NCI-H1930 (cell line): ENCODE data around the gene FAM13A.
"Not testable (repeated sequence)": the region's sequence is repeated elsewhere in the genome, so short reads cannot be mapped to it uniquely, and the experiment has no call there.

Experiments
- DNase-seq, 2 experiments: peaks; one replicate each; lab custom pipeline; 2025; lab: John Stamatoyannopoulos, UW

FAM13A gene

DNA sequence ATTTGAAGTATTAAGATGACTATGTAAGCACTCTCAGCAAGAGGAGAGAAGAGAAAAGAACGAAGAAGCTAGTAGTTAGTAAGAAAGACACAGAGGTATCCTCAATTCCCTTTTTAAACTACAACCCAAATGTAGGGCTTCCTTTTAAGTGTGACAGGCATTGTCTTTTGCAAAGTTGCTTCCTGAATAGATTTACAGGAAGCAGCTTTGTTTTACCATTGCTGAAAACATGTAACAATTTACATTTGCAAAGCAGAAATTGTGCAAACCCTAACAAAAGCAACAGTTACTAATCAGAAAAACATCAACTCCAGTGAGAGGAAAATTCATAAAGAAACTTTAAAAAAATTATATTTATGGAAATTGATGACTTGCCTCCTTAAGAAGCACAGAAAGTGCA is 96.4 kb downstream of the FAM13A start:
- no peak for DNase-seq

DNA sequence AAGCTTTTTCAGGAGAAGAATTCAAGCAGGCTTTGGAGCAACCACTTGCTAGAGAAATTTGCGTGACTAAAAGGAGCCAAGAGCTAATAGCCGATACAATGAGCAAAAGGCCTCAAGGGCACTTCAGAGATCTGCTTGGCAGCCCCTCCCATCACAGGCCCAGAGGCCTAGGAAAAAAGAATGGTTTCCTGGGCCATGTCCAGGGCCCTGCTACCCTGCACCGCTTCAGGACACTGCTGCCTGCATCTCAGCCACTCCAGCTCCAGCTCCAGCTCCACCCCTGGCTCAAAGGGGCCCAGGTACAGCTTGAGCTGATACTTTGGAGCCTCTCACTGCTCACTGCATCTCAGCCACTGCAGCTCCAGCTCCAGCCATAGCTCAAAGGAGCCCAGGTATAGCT is 98.9 kb downstream of the FAM13A start:
- DNase-seq: no peak

DNA sequence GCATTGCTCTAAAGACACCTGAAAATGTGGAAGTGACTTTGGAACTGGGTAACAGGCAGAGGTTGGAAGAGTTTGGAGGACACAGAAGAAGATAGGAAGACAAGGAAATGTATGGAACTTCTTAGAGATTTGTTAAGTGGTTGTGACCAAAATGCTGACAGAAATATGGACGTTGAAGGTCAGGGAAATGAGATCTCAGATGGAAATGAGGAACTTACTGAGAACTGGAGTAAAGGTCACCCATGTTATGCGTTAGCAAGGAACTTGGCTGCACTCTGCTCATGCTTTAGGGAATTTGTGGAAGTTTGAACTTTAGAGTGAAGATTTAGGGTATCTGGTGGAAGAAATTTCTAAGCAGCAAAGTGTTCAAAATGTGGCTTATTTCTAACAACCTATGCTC is 99.4 kb downstream of the FAM13A start:
- DNase-seq: no peak

DNA sequence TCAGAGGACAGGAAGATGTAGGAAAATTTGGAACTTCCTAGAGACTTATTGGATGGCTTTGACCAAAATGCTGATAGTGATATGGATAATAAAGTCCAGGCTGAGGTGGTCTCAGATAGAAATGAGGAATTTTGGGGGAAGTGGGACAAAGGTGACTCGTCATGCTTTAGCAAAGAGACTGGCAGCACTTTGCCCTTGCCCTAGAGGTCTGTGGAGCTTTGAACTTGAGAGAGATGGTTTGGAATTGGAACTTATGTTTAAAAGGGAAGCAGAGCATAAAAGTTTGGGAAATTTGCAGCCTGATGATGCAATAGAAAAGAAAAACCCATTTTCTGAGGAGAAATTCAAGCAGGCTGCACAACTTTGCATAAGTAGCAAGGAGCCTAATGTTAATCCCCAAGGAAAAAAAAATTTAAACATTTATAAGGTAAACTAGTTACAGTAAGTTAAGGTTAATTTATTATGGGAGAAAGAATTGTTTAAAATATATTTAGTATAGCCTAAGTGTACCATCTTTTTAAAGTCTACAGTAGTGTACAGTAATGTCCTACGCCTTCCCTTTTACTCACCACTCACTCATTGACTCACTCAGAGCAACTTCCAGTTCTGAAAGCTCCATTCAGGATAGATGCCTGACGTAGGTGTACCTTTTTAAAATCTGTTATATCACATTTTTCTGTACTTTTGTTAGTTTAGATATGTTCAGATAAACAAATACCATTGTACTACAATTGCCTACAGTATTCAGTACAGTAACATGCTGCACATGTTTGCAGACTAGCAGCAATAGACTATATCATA is 101.2 kb downstream of the FAM13A start:
- DNase-seq: no peak

DNA sequence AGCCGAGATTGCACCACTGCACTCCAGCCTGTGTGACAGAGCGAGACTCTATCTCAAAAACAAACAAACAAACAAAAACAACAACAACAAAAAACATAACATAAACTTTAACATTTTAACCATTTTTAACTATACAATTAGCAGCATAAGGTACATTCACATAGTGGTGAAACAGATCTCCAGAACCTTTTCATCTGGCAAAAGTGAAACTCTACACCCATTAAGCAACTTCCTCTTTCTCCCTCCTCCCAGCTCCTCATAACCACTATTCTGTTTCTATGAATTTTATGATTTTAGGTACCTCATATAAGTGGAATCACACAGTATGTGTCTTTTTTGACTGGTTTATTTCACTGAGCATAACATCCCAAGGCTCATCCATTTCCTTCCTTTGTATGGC is 103.6 kb downstream of the FAM13A start:
- DNase-seq: no peak

DNA sequence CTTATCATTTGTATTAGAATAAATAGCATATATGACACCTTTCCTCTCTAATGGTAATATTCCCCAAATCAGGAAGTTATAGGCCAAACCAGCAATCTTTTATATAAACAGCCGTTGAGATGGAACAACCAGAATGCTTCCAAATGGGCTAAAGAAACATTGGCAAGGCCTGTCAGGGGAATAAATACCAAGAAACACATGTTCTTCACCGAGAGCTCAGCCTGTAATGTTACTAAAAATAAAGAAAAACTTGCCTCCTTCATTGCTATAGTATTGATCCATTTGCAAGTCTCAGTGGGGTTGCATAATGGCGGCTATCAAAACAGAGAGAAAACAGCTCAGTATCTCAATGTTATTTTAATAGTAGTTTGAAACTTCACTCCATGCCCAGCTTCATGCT is 104.9 kb downstream of the FAM13A start:
- no peak for DNase-seq

DNA sequence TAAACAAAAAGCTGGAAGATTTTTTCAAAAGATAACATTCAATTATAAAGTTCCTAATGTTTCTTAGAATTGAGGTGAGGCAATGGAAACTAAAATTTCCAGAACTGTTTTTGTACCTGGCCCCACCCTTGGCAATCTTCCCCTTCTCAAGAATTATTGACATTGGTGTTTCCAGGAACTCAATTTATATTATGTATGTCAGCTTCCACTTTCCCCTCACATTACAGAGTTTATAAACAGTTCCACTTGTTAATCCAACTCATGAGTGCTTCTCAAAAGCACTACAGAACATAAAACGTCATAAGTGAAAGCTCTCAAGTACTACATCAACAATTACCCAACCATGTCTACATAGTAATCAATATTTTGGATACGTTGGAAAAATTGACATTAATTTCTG is 107.4 kb downstream of the FAM13A start:
- no peak for DNase-seq

DNA sequence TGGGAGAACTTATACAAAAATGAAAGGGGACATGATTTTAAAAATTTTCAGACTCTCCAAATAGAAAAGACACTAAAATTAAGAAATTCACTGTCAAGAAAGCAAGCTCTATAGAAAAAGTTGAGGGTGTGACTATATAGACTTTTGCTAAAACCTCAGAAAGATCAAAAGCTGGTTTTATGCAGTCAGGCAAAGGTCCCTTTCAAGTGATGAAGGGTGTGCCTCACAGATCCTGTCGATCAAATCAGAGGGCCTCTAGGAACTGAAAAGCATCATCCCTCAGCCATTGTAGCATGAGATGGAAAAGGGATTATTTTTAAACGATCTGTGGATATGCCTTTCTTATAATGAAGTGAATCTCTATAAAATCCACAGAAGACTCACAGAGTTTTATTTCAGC is 116.5 kb downstream of the FAM13A start:
- no peak for DNase-seq

DNA sequence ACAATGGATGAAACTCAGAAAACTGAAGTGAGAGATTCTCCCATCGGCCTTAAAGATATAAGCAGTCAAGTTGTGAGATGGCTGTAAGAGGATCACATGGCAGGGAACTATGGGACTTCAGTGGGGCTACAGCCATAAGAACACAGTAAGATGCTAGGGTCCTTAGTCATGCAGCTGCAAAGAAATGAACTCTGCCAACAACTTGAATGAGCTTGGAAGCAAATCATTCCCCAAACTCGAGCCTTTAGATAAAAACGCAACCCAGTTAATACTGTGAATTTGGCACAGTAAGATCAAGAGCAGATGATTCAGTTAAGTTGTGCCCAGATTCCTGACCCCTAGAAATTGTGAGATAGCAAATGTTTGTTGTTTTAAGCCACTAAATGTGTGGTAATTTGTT is 117.3 kb downstream of the FAM13A start:
- DNase-seq: no peak

DNA sequence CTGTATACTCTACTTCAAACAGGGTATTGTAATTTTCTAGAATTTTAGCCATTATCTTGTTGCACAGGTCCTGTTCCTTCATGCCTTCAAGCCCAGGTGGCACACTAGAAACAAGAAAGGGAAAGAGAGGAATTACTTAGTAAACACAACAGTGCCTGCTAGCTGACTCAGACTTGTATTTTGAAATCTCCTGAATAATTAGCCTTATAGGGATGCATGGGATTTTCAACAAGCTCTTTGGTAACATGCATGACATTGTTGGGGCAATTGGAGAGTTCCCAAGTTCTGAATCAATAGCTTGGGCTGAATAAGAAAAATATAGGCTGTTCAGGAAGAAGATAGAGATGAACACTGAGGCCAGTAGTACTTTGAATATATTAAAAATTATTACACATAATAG is 118.8 kb downstream of the FAM13A start:
- no peak for DNase-seq

DNA sequence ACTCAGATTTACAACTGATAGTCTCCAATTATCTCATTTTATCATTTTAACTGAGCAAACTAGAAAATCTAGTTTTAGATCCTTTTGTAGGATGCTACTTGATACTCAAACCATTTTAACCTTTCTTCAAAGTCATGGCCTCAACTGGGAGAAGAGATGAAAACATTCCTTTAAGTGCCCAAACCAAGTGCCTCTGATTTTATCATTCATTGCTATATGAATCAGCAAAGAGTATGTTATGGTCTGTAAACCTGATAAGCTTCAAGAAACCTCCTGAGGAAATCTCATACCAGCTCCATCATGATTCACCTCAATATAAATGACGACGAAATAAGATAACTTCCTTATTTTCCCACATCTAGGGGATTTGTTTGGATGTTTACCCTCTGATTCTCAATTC is 119.9 kb downstream of the FAM13A start:
- no peak for DNase-seq

DNA sequence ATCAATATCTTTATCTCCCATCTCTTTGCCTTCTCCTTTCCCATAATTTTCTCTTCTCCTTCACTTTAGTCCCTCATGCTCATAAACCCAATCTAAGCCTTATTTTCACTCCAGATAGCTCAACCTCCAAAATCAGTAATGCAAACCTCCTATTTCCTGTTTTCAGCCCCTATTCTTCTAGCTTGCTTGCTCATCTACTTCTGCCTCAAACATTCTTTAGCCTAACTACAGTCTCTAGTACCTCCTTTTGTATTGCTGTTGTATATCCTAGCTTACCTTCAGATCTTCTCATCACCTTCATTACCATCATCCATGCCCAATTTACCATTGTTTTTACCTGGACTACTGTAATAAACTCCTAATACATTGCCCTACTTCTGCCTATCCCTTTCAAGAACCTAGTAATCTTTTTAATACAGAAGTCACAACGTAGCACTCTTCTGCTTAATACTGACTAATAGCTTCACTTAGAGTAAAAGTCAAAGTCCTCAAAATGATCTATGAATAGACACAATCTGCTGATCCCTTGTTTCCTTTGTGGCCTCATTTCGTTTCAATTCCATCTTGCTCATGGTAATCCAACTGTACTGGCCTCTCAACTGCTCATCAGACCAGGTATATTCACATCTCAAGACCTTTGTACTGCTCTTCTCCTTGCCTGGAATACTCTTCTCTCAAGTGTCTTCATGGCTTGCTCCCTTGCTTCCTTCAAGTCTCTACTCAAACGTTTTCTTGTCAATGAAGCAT is 123.4 kb downstream of the FAM13A start:
- DNase-seq: no peak

DNA sequence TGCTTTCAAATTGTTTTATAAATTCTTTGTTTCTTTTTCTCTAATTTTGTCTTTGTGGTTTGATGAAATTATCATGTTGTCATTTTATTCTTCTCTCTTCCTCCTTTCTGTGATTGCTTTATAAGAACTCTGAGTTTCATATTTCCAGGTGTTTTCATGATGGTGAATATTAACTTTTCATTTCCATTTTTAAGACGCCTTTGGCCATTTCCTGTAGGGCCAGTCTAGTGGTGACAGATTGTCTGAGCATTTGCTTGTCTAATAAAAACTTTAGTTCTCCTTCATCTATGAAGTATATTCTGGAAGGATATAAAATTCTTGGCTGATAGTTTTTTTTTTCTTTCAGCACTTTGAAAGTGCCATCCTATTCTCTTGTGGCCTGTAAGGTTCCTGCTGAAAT is 128.1 kb downstream of the FAM13A start:
- DNase-seq: no peak

DNA sequence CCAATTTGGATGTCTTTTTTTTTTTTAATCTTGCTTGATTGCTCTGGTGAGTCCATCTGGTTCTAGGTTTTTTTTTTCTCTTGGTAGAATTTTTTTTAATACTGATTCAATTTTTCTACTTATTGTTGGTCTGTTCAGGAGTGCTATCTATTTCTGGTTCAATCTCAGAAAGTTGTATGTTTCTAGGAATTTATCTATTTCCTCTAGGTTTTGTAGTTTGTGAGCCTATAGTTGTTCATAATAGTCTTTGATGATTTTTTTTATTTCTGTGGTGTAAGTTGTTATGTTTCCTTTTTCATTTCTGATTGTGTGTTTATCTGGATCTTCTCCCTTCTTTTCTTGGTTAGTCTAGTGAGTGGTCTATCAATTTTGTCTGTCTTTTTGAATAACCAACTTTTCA is 129.6 kb downstream of the FAM13A start:
- no peak for DNase-seq

DNA sequence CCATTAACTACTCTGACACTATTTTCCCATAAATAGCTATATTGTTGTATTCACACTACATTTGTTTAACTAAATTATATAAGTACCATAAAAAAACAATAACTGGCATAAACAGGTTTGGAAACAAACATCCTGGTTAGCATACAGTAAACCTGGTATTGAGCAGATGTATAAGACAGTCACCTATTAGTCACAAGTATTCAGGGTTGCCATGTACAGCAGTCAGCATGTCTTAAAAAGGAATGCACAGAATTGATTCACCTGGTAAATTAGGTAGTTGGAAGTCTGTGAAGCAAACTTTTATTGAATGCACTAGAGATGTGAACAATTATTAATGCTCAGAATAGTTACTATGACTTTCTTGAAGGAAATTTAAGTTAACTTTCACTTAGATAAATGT is 137.9 kb downstream of the FAM13A start:
- DNase-seq: no peak

DNA sequence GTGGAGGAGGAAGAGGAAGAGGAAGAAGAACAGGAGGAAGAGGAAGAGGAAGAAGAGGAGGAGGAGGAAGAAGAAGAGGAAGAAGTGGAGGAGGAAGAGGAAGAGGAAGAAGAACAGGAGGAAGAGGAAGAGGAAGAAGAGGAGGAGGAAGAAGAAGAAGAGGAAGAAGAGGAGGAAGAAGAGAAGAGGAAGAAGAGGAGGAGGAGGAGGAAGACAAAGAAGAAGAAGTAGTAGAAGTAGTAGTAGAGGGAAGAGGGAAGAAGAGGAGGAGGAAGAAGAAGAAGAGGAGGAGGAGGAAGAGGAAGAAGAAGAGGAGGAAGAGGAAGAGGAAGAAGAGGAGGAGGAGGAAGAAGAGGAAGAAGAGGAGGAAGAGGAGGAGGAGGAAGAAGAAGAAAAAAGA is 143.8 kb downstream of the FAM13A start:
- not testable (repeated sequence) for DNase-seq

DNA sequence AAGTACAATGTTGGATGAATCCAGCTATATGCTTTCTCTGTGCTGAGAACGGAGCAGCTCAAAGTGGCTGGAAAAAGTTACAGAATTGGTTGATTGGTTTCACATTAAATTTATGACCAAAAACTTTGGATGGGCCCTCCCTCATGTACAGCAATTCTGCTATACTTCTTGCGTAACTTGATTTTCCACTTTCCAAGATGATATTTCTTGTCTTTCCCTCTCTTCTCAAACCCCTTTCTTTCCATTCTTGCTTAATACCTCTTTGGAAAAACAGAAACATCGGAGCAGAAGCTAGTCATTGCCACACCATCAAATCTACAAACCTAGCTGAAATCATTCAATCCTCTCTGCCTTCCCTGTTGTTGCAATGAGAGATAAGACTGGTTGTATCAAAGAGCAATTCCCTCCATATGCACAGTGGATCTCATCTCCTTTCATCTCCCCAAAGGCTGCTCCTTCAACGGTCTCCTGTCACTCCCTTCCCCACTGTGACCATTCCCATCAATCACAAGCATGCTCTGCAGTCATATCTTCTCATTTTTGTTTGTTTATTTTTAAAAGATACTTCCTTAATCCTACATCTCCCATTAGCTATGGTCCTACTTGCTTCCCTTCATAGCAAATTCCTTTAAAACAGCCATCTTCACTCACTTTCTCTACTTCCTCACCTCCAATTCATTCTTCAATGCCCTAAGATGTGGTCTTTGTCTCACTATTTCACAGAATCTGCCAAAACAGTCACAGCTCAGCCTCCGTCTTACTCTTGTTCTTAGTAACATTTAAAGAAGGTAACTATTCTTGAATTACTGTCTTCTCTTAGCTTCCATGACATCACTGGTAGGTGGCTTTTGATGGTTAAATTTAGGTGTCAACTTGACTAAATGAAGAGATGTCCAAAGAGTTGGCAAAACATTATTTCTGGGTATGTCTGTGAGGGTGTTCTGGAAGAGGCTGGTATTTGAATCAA is 145.5 kb downstream of the FAM13A start:
- no peak for DNase-seq

DNA sequence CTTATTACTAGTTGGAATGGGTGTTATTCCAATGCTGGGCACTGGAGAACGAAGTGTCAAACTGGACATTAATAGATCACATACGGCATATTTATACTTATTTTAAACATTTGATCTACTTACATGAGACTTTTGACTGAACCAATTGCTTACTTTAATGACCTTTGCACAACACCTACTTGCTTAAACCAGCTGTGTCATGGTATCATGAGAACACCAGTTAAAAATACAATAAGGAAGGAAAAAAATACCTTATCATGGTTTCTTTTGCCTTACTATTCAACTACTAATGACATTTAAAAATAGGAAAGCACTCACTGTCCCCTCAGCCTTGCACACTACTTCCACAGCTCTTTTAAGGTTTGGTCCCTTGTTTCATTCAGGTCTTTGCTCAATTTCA is 146.9 kb downstream of the FAM13A start:
- DNase-seq: no peak

DNA sequence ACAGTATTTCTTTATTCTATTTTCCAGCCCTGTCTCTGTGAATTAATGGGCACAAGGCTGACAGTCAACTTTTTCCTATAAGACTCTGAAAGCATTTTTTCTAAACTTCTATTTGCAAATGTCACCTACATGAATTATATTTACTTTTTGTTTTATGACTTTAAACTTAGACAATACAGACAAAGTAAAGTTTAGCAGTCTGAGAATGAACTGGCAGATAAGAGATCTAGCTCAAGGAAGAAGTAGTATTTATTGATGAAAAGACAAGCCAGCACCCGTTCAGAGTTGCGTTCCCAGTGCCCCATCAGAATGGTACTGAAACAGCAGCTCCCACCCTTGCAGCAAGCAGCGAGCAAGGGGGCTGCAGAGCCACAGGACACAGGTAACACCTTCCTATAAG is 148.5 kb downstream of the FAM13A start:
- DNase-seq: no peak

DNA sequence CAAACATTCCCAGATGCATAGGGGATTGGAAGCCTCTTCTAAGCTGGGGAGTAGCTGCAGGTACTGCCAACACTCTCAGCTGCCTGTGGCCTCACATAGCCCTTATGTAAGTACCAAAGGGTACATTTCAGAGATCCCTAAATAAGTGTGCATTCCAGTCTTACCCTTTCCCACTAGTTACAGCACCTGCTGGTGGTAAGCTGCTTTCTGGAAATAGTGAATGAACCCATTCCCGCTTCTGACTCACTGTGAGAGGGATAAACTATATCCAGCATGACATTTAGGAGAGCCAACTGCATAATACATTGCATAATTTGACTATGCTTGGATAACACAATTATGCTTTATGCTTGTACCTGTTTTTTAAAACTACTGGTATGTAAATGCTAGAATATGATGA is 149.0 kb downstream of the FAM13A start:
- DNase-seq: no peak

DNA sequence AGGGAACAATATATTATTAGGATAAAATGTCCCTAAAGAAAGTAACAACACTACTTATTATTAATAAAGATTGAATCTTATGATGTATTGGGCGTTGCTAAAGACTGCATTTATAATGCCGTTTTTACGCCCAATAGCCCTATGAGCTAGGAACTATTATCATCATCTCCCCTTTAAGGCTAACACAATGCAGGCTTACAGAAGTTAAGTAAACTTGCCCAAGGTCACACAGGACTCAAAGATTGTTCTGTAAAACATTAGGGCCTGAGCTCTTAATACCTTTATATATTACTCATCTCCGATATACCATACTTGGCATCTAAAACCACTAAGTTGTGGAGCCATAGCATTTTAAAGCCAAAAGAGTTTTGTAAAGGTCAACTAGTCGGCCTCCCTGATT is 149.5 kb downstream of the FAM13A start:
- no peak for DNase-seq

DNA sequence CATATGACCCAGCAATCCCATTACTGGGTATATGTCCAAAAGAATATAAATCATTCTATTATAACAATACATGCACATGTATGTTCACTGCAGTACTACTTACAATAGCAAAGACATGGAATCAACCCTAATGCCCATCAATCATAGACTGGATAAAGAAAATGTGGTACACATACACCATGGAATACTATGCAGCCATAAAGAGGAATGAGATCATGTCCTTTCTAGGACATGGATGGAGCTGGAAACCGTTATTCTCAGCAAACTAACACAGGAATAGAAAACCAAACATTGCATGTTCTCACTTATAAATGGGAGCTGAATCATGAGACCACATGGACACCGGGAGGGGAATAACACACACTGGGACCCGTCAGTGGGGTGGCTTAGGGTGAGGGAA is 152.7 kb downstream of the FAM13A start:
- not testable (repeated sequence) for DNase-seq

DNA sequence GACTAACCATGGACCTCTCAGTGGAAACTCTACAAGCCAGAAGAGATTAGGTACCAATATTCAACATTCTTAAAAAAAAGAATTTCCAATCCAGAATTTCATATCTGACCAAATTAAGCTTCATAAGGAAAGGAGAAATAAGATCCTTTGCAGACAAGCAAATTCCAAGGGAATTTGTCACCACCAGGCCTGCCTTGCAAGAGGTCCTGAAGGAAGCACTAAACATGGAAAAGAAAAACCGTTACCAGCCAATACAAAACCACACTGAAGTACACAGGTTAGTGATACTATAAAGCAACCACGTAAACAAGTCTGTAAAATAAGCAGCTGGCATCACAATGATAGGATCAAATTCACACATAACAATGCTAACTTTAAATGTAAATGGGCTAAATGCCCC is 156.6 kb downstream of the FAM13A start:
- DNase-seq: no peak
